NCI-H226 (cell line): ENCODE measurements around the gene SGCA.

ENCODE experiments used
- DNase-seq: peaks from one replicate; pipeline ENCODE4 v3.0.0-alpha.2; 2015

The SGCA gene

DNA sequence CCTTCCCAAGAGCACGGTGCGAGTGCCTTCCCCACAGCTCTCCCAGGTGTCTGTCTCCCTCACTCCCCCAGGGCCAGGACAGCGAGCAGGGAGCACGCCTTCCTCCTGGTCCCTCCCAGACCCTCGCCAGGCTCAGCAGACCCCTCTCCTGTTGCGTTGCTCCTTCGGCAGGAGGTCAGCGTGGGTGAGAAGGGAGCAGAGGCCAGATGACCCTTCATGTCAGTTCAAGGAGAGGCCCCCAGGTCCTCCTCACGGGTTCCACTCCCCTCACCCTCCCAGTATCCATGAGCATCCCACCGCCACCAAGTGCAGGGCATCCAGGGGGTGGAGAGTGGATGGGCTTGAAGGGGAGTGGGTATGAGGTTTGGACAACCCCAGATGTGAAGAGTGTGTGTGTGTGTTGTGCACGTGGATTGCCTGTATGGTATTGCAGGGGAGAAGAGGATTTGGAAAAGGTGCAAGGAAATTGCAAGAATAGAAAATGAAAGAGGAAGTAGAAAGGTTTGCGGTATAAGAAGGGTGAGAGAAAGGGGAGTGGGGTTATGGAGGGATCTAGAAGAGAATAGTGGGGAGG is 17.7 kb downstream of the SGCA start:
- no peak for DNase-seq

DNA sequence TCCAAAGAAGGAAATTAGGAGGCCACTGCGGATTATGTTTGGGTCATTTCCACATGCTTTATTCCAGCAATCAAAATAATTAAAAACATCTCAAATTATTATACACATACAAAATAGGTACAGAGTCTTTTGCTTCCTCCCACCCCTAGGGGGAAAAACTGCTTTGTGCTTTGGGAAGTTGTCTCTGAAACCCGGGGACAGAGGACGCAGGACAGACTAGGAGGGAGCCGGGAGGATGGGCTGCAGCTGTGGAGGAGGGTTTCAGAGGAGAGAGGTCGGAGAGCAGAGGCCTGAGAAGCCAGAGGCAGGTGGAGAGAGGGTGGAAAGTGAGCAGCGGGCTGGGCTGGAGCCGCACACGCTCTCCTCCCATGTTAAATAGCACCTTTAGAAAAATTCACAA is 18.3 kb downstream of the SGCA start:
- no peak for DNase-seq

DNA sequence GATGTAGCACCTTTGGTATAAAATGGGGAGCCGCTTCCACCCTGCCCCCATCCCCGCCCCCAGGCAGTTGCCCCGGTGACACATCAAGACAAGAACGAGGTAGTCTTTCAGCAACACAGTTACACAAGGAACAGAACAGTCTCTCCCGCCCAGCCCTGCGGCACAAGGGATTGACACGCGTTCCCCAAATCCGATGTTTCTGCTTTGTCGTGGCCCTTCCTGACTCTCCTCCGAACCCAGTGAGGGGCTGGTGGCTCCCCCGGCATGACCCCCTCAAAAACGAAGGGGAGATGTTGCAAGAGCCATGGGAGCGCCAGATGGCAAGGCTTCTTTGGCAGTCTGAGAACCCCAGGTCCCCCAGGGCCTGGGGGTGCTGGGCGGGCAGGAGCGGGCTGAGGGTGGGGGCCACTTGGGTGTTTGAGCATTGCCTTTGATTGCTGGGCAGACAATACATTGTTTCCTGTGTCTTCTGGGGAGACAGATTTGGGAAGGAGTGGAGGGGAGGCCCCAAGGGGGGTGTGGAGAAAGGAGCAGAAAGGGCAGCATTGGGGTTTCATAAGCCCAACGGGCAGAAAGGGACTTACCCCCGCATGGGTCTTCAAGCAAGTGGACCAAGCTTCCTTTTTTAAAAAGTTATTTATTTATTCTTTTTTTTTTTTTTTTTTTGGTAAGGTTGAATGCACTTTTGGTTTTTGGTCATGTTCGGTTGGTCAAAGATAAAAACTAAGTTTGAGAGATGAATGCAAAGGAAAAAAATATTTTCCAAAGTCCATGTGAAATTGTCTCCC is 19.0 kb downstream of the SGCA start:
- no peak for DNase-seq

DNA sequence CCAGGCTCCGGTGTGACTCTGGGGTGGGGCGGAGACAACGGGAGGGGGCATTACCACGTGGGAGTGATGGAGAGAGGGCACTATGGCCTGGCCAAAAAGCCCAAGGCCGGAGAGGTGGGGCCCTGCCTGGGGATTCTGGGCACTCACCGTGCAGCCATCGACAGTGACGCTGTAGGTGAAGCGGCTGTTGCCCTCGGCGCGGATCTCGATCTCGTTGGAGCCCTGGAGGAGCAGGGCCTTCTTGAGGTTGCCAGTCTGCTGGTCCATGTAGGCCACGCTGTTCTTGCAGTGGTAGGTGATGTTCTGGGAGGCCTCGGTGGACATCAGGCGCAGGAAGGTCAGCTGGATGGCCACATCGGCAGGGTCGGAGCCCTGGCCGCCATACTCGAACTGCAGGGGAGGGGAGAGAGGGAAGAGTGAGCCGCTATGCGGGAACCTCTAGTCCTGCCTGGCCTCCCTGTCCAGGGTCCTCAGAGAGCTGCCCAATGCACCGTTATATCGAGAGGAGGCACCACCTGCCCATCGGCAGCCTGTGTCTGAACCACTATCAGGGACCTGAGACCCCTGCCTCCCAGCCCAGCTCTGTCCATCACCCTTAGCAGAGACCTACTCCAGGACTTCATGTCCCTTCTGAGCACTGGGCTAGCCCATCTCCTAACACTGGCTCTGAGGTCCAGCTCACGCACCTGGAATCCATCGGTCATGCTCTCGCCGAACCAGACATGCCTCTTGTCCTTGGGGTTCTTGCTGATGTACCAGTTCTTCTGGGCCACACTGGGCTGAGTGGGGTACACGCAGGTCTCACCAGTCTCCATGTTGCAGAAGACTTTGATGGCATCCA is 20.0 kb downstream of the SGCA start:
- DNase-seq: no peak

DNA sequence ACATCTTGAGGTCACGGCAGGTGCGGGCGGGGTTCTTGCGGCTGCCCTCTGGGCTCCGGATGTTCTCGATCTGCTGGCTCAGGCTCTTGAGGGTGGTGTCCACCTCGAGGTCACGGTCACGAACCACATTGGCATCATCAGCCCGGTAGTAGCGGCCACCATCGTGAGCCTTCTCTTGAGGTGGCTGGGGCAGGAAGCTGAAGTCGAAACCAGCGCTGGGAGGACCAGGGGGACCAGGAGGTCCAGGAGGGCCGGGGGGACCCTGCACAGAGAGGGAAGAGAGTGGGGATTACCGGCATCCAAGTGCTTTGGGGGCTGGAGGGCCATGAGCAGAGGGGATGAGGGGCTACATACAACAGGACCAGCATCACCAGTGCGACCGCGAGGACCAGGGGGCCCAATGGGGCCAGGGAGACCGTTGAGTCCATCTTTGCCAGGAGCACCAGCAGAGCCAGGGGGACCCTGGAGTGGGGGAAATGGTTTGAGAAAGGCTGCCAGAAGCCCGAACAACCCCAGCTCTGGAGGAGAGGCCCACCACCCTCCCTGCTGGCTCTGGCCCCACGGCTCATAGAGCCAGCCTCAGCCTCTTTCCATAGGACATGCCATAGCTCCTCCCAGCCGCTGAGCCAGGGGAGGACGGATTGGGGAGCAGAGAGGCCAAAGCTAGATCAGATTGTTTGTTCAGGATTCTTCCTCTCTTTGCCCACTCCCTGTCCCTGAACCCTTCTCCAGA is 21.0 kb downstream of the SGCA start:
- DNase-seq: no peak

DNA sequence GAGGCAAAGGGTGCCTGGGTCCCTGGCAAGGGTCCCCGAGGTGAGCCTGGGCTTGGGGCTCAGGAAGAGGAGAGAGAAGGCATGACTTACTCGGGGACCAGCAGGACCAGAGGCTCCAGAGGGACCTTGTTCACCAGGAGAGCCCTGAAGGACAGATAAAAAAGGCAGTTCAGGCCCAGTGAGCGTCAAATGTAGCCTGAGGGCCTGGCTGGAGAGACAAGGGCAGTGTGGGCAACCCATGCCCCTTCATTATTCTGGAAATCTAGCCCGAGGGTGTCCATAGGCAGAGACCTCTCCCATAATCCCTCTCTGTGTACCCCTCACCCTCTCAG is 21.6 kb downstream of the SGCA start:
- no peak for DNase-seq

DNA sequence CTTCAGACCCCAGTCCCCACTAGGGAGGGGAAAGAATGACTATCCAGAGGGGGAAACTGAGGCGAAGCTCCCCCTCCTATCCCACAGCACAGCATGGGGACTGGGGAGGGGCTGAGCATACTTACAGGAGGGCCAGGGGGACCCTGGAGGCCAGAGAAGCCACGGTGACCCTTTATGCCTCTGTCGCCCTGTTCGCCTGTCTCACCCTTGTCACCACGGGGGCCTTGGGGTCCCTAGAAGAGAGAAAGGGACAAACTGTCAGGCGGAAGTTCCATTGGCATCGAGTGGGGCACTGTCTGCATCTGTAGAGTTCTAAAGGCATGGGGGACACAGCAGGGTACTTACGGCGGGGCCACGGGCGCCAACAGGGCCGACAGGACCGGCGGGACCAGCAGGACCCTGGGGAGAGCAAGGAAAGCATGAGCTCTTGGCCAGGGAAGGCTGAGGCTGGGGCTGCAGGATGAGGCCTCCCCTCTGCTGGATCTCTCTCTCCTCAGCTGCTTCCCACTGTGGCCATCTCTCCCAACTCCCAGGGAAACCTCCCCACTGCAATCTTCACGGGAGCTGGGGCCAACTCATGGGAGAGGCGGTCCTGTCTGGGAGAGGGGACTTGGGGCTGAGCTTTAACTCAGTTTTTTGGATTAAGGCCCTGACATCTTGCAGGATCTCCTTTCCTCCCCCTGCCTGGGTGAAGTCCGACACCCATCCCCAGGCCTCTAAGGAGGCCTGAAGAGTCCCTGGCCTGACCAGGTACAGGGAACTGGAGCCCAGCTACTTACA is 22.1 kb downstream of the SGCA start:
- DNase-seq: no peak

DNA sequence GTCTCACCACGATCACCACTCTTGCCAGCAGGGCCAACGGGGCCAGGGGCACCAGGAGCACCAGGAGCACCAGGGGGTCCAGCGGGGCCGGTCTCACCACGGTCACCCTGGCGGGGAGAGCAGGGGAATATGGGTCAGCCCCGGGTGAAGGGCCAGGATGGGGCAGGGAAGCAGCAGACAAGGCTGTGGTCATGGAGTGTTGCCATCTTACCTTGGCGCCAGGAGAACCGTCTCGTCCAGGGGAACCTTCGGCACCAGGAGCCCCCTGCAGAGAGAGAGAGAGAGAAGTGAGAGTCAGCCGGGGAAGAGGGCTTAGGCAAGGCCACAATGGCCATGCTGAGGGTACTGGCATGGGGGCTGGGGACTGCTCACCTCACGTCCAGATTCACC is 22.7 kb downstream of the SGCA start:
- DNase-seq: no peak

DNA sequence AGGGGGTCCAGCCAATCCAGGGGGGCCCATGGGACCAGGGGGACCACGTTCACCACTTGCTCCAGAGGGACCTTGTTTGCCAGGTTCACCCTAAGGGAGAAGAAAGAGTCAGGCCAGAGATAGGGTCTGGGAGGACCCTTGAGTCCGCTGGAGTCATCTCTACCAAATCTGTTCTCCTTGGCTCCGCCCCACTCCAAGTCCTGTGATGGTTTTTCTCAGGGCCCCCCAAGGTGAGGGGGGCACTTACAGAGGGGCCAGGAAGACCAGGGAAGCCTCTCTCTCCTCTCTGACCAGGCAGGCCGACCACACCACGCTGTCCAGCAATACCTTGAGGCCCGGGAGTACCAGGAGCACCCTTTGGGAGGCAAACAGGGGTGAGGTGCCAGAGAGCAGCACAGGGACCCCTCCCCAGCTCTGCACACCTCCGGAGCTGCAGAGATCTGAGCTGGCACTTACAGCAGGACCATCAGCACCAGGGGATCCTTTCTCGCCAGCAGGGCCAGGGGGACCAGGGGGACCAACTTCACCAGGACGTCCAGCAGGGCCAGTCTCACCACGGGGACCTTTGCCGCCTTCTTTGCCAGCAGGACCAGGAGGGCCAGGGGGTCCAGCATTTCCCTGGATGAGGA is 23.2 kb downstream of the SGCA start:
- DNase-seq: no peak

DNA sequence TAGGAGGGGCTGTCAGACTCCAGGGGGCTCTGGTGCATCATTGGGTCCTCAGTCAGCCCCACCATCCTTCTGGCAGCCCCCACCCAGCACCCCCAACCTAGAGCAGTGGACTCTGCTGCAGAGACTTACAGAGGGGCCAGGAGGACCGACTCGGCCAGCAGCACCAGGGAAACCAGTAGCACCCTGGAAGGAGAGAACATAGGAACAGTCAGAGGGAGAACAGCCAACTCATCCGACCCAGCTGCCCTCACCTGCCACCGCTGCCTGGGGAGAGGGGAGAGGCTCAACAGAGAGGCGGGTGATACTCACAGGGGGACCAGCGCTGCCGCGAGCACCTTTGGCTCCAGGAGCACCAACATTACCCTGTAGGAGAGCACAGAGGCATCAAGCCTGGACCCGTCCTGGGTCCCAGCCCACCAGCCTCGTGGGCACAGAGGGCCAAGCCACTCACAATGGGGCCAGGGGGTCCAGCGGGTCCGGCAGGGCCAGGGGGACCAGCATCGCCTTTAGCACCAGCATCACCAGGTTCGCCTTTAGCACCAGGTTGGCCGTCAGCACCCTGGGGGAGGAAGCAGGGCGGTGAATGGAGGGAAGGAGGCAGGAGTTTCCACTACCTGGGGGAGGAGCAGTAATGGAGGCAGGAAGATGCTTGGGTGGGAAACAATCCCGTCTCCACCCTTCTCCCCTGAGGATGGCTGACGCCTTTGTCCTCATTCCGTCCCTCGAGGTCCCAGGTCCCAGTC is 23.9 kb downstream of the SGCA start:
- DNase-seq: no peak

DNA sequence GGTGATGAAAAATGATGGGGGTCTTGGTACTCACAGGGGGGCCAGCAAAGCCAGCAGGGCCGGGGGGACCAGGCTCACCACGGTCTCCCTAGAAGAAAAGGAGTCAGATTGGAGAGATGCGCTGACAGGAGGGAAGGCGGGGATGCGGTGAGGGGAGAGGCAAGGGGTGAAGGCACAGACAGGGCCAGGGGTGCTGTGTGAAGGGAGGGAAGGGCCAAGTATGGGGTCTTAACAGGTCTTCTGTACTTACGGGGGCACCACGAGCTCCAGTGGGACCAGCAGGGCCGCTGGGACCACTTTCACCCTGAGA is 24.4 kb downstream of the SGCA start:
- DNase-seq: no peak

DNA sequence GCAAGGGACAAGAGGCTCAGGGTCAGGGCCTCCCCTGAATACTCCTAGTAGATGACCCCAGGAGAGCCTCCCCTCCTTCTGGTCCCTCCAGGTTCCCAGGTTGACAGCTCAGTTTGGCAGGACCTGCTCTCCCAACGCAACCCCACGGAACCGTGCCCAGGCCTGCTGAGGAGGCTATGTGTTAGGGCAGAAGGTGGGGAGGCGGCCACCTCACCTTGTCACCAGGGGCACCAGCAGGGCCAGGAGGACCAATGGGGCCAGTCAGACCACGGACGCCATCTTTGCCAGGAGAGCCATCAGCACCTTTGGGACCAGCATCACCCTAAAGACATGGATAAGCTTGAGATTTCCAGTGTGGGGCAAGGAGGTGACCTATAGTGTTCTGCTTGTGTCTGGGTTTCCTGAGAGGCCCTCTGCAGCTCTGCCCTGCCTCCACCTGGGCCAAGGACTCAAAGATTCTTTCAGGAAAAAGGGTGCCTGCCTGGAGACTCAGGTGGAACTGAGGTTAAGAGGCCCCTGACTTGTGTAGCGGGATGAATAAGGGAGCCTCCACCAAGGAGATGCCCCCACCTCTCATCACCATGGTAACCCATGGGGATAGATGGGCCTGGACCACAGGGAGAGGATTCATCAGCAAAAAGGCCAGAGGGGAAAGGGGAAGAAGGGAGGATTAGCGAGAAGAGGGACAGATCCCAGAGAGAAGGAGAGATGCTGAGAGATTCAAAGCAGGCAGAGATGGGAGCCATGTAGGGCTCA is 25.0 kb downstream of the SGCA start:
- DNase-seq: no peak

DNA sequence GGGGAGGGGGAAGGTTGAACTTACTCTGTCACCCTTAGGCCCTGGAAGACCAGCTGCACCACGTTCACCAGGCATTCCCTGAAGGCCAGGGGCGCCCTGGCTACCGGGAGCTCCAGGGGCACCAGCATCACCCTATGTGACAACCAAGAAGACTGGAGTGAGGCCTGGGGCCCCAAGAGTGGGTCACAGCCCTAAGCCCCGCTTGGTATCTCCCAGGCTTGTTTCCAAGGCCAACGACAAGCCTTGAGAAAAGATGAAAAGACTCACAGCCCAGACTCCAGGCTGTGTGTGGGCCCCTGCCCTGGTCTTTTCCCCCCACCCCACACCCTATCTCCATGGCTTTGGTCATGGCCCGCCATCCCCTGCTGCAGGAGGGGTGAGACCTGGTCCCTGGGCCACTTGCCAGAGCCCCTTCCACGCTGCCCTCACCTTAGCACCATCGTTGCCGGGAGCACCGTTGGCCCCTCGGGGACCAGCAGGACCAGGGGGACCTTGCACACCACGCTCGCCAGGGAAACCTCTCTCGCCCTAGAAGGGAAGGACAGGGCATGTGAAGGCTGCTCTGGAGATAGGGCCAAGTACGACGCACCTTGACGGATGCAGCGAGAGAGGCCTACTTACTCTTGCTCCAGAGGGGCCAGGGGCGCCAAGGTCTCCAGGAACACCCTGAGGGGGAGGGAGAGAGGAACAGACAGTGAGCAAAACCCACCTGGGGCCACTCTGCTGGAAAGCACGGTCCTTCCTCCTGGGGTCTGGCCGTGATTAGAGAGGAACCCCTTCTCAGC is 25.7 kb downstream of the SGCA start:
- no peak for DNase-seq

DNA sequence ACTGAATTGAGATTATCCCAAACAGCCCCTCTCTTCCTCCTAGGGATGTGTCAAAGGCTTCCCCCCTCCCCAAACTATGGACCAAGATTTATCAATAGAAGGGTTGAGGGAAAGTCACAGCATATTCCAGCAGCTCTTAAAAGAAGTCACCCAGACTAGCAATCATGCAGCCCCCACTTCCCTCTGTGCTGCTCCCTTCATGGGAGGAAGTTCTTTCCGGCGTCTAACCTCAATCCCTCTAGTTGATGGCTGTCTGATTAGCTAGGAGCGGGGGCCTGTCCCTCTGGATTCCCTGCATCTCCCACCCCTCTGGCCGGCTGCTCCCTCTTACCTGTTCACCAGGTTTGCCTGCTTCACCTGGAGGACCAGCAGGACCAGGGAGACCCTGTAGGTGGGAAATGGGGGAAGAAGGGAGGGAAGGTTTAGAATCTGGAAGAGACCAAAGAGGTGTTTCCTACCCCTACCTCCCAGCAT is 26.4 kb downstream of the SGCA start:
- no peak for DNase-seq

DNA sequence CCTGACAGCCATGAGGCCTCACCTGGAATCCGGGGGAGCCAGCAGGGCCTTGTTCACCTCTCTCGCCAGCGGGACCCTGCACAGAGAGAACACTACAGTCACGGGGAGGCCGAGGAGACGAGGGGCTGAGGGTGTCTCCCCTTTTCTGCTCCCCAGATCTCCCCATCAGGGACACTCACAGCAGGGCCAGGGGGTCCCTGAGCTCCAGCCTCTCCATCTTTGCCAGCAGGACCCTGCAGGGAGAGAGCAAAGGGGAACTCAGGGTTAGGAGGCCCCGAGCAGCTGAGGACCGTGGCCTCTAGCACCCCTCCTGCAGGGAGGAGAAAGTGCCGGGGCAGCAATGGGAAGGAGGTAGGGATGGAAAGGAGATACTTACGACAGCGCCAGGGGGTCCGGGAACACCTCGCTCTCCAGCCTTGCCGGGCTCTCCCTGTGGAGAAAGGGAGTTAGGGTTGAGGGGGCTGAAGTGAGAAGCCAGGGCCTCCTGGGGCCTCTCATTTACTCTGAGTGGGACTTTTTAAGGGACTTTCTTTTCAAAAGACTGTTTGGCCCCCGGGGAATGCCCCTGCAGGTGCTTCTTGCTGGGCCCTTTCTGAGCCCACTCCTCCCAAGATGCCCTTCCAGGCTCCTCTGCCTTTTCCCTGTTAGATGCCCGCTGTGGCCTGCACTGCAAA is 26.9 kb downstream of the SGCA start:
- no peak for DNase-seq

DNA sequence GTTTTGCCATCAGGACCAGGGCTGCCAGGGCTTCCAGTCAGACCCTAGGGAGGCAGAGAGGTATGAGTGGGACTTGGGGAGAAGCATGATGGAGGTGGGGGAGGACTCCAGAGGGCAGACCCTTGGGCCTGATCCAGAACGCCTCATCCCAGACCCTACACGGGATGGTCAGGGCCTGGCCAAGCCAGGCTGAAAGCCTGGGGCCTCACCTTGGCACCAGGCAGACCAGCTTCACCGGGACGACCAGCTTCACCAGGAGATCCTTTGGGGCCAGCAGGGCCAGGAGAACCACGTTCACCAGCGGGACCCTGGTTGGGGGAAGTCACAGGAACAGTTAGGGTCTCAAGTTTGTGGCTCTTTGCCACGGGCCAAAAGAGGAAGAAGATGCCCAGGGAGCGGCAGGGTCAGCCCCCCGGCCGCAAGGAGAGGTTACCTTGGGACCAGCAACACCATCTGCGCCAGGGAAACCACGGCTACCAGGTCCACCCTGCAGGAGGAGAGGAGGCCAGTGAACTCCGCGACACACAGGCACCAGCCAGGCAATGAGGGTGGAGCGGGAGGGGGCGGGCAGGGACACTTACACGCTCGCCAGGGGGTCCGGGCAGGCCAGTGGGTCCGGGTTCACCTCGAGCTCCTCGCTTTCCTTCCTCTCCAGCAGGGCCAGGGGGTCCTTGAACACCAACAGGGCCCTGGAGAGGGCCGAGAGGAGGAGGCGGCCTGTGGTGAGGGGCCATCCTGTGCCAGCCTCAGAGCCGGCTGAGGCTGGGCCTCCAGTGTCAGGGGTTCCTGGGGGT is 28.5 kb downstream of the SGCA start:
- DNase-seq: no peak

DNA sequence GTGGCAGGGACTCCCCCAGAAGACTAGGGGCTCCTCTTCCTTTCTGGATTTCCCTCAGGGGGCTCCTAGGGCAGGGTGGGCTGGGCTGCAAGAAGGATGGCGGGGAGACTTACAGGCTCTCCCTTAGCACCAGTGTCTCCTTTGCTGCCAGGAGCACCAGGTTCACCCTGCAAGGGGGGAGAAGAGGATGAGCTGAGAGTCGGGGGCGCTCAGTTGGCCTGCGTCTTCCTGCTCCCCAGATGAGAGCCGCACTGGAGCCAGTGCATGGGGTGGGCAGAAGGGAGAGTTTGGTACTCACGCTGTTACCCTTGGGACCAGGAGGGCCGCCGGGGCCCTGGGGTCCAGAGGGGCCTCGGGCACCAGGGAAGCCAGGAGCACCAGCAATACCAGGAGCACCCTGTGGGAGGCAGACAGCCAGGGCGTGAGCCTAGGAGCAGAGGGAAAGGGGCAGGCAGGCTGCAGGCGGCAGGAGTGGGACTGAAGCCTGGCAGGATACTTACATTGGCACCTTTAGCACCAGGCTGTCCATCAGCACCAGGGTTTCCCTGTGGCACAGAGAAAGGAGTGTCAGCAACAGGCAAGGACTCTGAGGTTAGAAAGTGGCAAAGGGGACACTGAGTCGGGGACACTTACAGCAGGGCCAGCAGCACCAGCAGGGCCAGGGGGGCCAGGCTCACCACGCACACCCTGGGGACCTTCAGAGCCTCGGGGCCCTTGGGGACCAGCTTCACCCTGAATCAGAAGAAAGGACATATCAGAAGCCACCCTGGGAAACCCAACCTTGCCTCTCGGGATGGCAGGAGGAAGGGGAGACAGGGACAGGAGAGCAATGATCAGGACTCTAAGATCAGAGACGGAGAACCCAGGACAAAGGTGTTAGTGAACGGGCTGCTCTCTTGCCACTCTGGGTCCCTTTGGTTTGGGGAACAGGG is 29.4 kb downstream of the SGCA start:
- no peak for DNase-seq
